Karpas-422 (cell line): ENCODE results near the gene PNMA8B. TPM values are rescaled to one million over a fixed set of nuclear protein-coding genes. Genes with fewer than 3 reads are reported as not detected.

Experiments
- DNase-seq: peaks from one replicate; pipeline ENCODE4 v3.0.0-alpha.2; 2015
- H2AFZ ChIP-seq: fragments of 200-600 bp; sonication (generic); 2 replicates; pipeline ENCODE4 v1.6.1; 2014; ENCODE audit warnings: antibody characterized with exemption, low read length, mixed read lengths
- H3K27ac ChIP-seq: fragments of 200-600 bp; sonication (generic); 2 replicates; pipeline ENCODE4 v1.5.1; 2014; ENCODE audit warnings: mild to moderate bottlenecking, low read length, moderate library complexity
- H3K27me3 ChIP-seq: fragments of 200-600 bp; sonication (generic); 2 replicates; pipeline ENCODE4 v1.6.1; 2014; ENCODE audit warnings: low read length, mixed read lengths
- H3K36me3 ChIP-seq: fragments of 200-600 bp; sonication (generic); 2 replicates; pipeline ENCODE4 v1.6.1; 2014; ENCODE audit warnings: low read length, mixed read lengths; ENCODE audit not compliant: insufficient read depth
- H3K4me1 ChIP-seq: fragments of 200-600 bp; sonication (generic); 2 replicates; pipeline ENCODE4 v1.6.1; 2014; ENCODE audit warnings: mild to moderate bottlenecking, low read length, mixed read lengths
- H3K4me2 ChIP-seq: fragments of 200-600 bp; sonication (generic); 2 replicates; pipeline ENCODE4 v1.6.1; 2014; ENCODE audit warnings: low read length, low read depth, mild to moderate bottlenecking; ENCODE audit not compliant: poor library complexity, severe bottlenecking
- H3K4me3 ChIP-seq: fragments of 200-600 bp; sonication (generic); 2 replicates; pipeline ENCODE4 v1.5.1; 2014; ENCODE audit warnings: mild to moderate bottlenecking, antibody characterized with exemption, low read length, mixed read lengths
- H3K79me2 ChIP-seq: fragments of 200-600 bp; sonication (generic); 2 replicates; pipeline ENCODE4 v1.6.1; 2014; ENCODE audit warnings: mild to moderate bottlenecking, low read length, mixed read lengths
- H3K9ac ChIP-seq: fragments of 200-600 bp; sonication (generic); 2 replicates; pipeline ENCODE4 v1.6.0; 2014; ENCODE audit warnings: low read length
- H3K9me2 ChIP-seq: fragments of 200-600 bp; sonication (generic), shearing (Covaris generic); replicated peaks from 2 replicates; pipeline ENCODE4 v1.6.0; 2014; ENCODE audit warnings: mild to moderate bottlenecking, low read length, moderate library complexity; ENCODE audit not compliant: insufficient read depth
- H3K9me3 ChIP-seq: fragments of 300-700, 200-600 bp; sonication (generic); 2 replicates; pipeline ENCODE4 v1.6.1; 2014; ENCODE audit warnings: low read length, mixed read lengths
- H4K20me1 ChIP-seq: fragments of 200-600 bp; sonication (generic); 2 replicates; pipeline ENCODE4 v1.6.1; 2014; ENCODE audit warnings: mild to moderate bottlenecking, antibody characterized with exemption, low read length, low read depth; ENCODE audit not compliant: insufficient read depth
- total RNA-seq: library from RNA; depleted of rRNA; stranded (reverse); fragments of >200 nt; shearing (Covaris generic); gene quantifications from 2 replicates; pipeline ENCODE4 v1.2.3, GENCODE V29; 2014; ENCODE audit warnings: low replicate concordance; rRNA removed

Gene PNMA8B, protein sequence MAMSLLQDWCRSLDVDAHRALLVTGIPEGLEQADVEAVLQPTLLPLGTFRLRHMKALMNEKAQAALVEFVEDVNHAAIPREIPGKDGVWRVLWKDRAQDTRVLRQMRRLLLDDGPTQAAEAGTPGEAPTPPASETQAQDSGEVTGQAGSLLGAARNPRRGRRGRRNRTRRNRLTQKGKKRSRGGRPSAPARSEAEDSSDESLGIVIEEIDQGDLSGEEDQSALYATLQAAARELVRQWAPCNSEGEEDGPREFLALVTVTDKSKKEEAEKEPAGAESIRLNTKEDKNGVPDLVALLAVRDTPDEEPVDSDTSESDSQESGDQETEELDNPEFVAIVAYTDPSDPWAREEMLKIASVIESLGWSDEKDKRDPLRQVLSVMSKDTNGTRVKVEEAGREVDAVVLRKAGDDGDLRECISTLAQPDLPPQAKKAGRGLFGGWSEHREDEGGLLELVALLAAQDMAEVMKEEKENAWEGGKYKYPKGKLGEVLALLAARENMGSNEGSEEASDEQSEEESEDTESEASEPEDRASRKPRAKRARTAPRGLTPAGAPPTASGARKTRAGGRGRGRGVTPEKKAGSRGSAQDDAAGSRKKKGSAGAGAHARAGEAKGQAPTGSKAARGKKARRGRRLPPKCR
- total RNA-seq = not detected in 2 replicates

DNA sequence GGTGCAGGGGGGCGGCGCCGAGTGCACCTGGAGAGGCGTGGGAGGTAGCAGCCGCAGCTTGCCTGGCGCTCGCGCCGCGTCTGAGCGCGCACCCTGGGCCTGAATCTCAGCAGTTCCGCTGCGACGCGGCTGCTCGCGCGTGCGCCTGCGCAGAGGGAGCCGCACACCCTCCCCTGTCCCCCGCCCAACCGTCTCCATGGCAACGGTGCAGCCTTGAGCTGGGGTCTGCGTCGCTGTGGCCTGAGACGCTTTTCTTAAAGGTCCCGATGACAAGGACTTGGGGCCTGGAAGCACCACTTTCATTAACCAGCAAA is at the start of gene PNMA8B:
PNMA8B (minus strand) TSS at position 82 of the 314 bp plus-strand sequence. CDS start 402 bp downstream, outside the sequence.
- H2AFZ ChIP-seq = no peak within 1 kb of the TSS
- H3K27ac ChIP-seq = no peak within 1 kb of the TSS
- no peak within 1 kb of the TSS for H3K9ac ChIP-seq
- H3K9me3 ChIP-seq = no peaks in the 10 kb centered on the region
- H3K79me2 ChIP-seq = no peaks in the 10 kb centered on the region
- no peaks in the 10 kb centered on the region for H4K20me1 ChIP-seq
- no peaks in the 10 kb centered on the region for H3K36me3 ChIP-seq
- H3K4me1 ChIP-seq = no peaks in the 10 kb centered on the region
- no peaks in the 10 kb centered on the region for H3K27me3 ChIP-seq
- no peak within 1 kb of the TSS for H3K4me3 ChIP-seq
- no peak for DNase-seq
- no peak within 1 kb of the TSS for H3K4me2 ChIP-seq
- no peaks in the 10 kb centered on the region for H3K9me2 ChIP-seq

DNA sequence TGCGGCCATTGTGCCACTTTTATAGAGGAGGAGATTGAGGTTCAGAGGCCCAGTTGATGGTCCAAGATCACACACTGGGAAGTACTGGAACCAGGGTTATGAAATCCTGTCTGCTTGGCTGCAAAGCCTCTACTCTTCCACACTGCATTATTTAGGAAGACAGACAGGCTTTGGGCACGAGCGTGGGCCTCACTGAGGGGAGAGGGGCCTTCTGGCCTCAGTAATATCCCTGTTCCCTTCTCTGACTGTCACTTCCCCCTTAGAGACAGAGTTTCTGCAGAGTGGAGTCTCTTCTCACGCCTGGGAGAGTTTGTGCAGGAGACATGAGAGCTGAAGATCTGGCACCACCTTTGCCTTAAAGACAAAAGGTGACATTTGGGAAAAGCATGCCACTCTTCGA is 49.0 kb upstream of the PNMA8B start:
- no peaks in the 10 kb centered on the region for H3K4me1 ChIP-seq
- no peak for DNase-seq
- no peaks in the 10 kb centered on the region for H3K9me2 ChIP-seq
- H3K4me3 ChIP-seq = no peak overlapping the region
- H3K4me2 ChIP-seq = no peak overlapping the region
- no peak overlapping the region for H2AFZ ChIP-seq
- H3K27me3 ChIP-seq = no peaks in the 10 kb centered on the region
- no peak overlapping the region for H3K9ac ChIP-seq
- H3K27ac ChIP-seq = no peak overlapping the region
- H4K20me1 ChIP-seq = no peaks in the 10 kb centered on the region
- no peaks in the 10 kb centered on the region for H3K79me2 ChIP-seq
- H3K9me3 ChIP-seq = no peaks in the 10 kb centered on the region
- no peaks in the 10 kb centered on the region for H3K36me3 ChIP-seq

DNA sequence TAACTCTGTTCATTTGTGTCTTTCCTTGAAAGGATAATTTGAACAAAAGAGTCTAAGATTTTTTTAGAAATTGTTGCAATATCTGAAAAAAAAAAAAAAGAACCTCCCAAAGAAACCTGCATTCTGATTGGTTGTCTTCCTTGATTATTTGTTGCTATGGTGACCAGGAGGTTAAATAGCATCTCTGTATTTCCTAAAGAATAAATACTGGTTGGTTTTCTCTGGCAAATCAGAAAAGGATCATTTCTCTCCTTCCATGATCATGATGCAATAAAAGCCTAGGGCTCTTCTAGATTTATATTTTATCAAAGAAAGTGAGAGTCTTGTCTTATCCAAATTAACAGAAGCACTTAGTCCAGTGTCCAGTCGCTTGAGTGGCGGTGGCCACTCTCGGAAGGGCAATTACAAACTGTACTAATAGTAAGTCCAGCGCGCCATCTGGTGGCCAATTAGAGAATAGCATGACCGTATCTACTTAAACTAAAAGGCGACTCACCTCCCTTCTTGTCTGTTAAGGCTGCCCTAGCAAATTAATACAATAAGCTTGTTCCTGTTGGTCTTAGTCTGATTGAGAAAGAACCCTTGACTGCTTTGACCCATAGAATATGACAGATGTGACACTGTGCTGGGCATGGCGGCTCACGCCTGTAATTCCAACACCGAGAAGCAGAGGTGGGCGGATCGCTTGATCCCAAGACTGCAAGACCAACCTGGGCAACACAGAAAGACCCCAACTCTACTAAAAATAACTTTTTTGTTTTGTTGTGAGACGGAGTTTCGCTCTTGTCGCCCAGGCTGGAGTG is 47.0 kb upstream of the PNMA8B start:
- Histone ChIP-seq H3K9ac (no peak overlapping the region), H3K4me3 (no peak overlapping the region), H3K27ac (no peak overlapping the region), H3K4me2 (no peak overlapping the region), H3K9me3 (no peaks in the 10 kb centered on the region), H3K36me3 (no peaks in the 10 kb centered on the region), H4K20me1 (no peaks in the 10 kb centered on the region), H3K79me2 (no peaks in the 10 kb centered on the region), H3K27me3 (no peaks in the 10 kb centered on the region), H2AFZ (no peak overlapping the region), H3K4me1 (no peaks in the 10 kb centered on the region), H3K9me2 (no peaks in the 10 kb centered on the region)
- peak; percentile 93 for DNase-seq

DNA sequence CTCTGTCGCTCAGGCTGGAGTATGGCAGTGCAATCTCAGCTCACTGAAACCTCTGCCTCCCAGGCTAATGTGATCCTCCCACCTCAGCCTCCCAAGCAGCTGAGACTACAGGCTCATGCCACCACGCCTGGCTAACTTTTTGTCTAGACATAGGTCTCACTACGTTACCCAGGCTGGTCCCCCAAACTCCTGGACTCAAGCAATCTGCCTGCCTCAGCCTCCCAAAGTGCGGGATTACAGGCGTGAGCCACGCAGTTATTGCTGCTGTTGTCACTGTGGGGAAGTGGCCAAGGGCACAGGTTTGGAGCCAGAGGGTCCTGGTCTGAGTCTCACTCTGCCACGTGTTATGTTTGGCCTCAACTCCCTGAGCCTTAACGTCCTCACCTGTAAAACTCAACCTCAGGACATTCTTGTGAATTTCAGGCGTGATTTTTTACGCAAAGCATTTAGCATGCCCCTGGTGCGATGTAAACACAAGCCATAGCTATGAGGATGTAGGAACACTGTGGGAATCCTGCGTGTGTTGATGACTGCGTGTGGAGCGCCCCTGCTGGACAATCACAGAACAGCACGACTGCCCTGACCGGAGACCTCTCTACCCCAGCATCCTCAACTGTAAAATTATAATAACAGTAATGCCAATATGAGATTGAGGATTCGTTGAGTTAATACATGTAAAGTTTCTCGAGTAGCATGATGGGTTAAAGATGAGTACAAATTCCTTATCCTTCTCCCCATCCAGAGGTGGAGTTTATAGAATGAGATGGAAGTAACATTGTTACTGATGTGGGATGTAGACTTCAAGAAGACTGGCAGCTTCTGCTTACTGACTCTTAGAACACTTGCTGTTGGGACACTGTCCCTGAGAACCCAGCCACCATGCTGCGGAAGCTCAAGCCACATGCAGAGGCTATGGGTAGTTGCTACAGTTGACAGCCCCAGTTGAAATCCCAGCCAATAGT is 41.8 kb upstream of the PNMA8B start:
- H3K79me2 ChIP-seq = no peaks in the 10 kb centered on the region
- no peaks in the 10 kb centered on the region for H4K20me1 ChIP-seq
- no peak overlapping the region for H3K9ac ChIP-seq
- H3K4me3 ChIP-seq = no peak overlapping the region
- no peak overlapping the region for H3K4me2 ChIP-seq
- H3K36me3 ChIP-seq = no peaks in the 10 kb centered on the region
- peak; percentile 78 for DNase-seq
- peak overlapping the region; percentile 54; the same call in 1 of the 2 replicates for H2AFZ ChIP-seq
- no peaks in the 10 kb centered on the region for H3K9me2 ChIP-seq
- no peaks in the 10 kb centered on the region for H3K27me3 ChIP-seq
- H3K9me3 ChIP-seq = no peaks in the 10 kb centered on the region
- no peak overlapping the region for H3K27ac ChIP-seq
- H3K4me1 ChIP-seq = no peaks in the 10 kb centered on the region

DNA sequence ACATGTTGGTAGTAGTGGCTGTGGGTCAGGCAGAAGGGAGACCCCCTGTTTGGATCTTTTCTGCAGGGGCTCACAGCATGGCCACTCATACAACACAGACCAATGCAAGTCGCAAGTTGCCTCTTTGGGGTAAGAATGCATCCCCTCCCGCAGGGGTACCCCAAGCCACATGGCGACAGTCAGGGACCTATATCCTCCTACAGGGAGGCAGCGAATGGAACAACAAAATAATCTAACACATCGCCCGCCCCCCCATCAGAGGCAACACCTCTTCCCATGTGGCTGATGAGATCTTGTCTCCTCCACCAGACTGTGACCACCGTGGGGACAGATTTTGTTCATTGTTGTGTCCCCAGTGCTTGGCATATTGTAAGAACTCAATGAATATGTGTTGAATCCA is 40.7 kb upstream of the PNMA8B start:
- Histone ChIP-seq H3K27ac (no peak overlapping the region), H3K79me2 (no peaks in the 10 kb centered on the region), H3K9me2 (no peaks in the 10 kb centered on the region), H3K9ac (no peak overlapping the region), H3K4me3 (no peak overlapping the region), H4K20me1 (no peaks in the 10 kb centered on the region), H3K27me3 (no peaks in the 10 kb centered on the region), H3K9me3 (no peaks in the 10 kb centered on the region), H3K4me1 (no peaks in the 10 kb centered on the region), H2AFZ (no peak overlapping the region), H3K36me3 (no peaks in the 10 kb centered on the region), H3K4me2 (no peak overlapping the region)
- no peak for DNase-seq

DNA sequence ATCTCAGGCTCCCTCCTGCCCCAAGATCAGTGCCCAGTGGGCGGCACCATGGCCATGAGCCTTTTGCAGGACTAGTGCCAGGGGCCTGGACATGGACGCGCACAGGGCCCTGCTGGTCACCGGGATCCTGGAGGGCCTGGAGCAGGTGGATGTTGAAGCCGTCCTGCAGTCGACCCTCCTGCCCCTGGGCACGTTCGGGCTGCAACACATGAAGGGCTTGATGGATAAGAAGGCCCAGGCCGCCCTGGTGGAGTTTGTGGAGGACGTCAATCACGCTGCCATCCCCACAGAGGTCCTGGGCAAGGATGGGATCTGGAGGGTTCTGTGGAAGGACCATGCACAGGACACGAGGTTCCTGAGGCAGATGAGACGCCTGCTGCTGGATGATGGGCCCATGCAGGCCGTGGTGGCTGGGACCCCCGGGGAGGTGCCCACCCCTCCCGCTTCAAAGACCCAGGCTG is 38.0 kb upstream of the PNMA8B start:
- no peak for DNase-seq
- no peaks in the 10 kb centered on the region for H3K27me3 ChIP-seq
- no peak overlapping the region for H3K4me3 ChIP-seq
- no peak overlapping the region for H3K27ac ChIP-seq
- H4K20me1 ChIP-seq = no peaks in the 10 kb centered on the region
- H3K9ac ChIP-seq = no peak overlapping the region
- no peaks in the 10 kb centered on the region for H3K9me3 ChIP-seq
- H3K4me2 ChIP-seq = no peak overlapping the region
- no peak overlapping the region for H2AFZ ChIP-seq
- no peaks in the 10 kb centered on the region for H3K79me2 ChIP-seq
- H3K9me2 ChIP-seq = no peaks in the 10 kb centered on the region
- no peaks in the 10 kb centered on the region for H3K36me3 ChIP-seq
- H3K4me1 ChIP-seq = no peaks in the 10 kb centered on the region

DNA sequence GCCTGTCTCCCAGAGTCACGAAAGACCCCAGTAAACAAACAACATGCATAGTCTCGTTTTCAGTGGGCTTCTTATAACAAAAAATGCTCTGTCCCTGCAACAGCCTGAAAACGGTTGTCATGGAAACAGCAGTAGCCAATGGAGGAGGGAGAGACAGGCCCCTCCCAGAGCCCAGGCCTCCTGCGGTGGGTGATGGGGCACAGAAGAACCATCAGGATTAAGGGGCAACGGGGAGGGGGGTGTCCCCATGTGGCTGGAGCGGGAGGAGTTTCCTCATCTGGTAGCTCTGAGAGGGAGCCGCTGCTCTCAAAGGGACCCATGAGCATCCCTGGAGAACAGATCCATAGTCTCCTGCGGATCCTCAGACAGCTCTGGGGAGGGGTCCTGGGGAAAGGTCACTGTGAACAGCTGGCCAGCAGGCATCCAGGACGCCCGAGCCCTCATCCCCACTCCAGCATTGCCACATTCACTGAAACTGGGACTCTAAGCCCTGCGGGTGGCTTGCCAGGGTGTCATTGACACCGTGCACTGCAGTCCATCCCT is 37.5 kb upstream of the PNMA8B start:
- Histone ChIP-seq H3K4me1 (no peaks in the 10 kb centered on the region), H3K9me3 (no peaks in the 10 kb centered on the region)

More for the DNA sequence above, 37.5 kb upstream of the PNMA8B start:
- Histone ChIP-seq H2AFZ (no peak overlapping the region), H3K27ac (no peak overlapping the region), H3K79me2 (no peaks in the 10 kb centered on the region), H3K9me2 (no peaks in the 10 kb centered on the region), H3K4me2 (no peak overlapping the region), H3K27me3 (no peaks in the 10 kb centered on the region), H3K4me3 (no peak overlapping the region), H4K20me1 (no peaks in the 10 kb centered on the region), H3K9ac (no peak overlapping the region), H3K36me3 (no peaks in the 10 kb centered on the region)
- no peak for DNase-seq
